ENCODE measurements around the gene HSD17B3.

- TF ChIP-seq POLR2A (IDR thresholded peaks at IDR 0.05) (no peak), CTCF (IDR thresholded peaks at IDR 0.05) (no peak)
These were observed 85.4 kb downstream of the HSD17B3 start for GRCh38 chr9:96216583-96216982.
